Esophagus mucosa (tissue), 1 donor: ENCODE measurements around the gene KDM3B. TPM values are rescaled to one million over a fixed set of nuclear protein-coding genes. Genes with fewer than 3 reads are reported as not detected.
A peak's percentile ranks its signal among the peaks of the same experiment; 100 is the strongest.
"Not testable (repeated sequence)": the region's sequence is repeated elsewhere in the genome, so short reads cannot be mapped to it uniquely, and the experiment has no call there.

Experiments used
- ATAC-seq: fragments of 200-7000 bp; cut with Tn5 transposase; one replicate; pipeline ENCODE4 v1.9.1; 2020
- total RNA-seq: library from RNA; stranded (reverse); gene quantifications from one replicate; pipeline ENCODE4 v1.2.4, GENCODE V29; 2023
- donor health status: DM: yes; HTN: yes; CAD: no.

The KDM3B gene
- total RNA-seq, 1 donor from 2014 or later, result 32.1 TPM

DNA sequence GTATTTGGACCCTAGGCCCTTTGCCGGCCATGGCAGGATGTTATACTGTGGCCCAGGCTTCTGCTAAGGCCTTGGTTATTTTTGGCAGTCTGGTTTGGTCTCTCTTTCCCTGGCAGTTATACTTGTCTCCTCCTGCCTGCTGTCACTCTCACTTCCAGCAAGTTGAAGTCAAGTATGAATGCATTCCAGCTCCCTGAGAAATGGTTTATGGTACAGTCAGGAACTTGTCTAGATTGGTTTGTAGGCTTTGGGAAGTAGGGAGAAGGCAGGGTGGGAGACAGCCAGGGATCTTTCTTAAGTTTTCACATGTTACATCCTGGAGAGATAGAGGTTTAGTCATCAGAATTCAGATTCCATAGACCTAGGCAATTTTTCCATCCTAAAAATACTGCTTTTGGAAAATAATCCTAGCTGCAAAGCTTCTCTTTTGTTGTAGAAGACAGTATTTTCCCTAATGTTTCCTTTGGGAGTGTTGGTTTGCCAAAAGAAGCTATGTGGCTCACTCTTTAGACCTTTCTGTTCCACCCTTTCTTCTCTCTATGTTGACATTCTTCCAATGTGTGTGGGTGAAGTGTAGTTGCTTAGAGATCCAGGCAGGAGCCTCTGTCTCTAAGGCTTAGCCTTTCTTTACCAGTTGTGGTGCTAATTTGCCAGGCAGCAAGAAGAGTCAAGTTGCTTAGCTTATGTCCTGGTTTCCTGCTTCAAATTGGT, 2.5 kb upstream of the KDM3B start:
- no peak for ATAC-seq

GRCh38 chr5:138350563-138350890, 2.0 kb upstream of the KDM3B start:
- no peak for ATAC-seq

GRCh38 chr5:138351056-138351455, 1.4 kb upstream of the KDM3B start:
- ATAC-seq, result no peak

DNA sequence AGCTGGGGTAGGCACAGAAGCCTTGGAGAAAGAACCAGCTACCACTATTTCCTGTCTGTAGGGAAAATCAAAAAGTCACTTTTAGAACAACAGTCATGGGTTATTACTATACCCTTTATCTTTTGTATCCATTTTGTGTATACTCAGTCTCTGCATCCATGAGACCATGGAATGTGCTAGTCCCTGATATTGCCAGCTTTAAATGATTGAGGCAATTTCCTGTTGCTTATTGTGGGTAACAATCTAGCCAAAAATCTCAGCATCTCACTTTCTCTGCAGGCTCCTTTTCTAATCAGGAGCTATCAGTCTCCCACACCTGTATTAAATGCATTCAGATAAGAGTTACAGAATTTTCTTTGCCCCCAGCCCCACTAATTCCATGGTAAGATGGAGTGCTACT, 968 bp upstream of the KDM3B start:
- no peak for ATAC-seq

DNA sequence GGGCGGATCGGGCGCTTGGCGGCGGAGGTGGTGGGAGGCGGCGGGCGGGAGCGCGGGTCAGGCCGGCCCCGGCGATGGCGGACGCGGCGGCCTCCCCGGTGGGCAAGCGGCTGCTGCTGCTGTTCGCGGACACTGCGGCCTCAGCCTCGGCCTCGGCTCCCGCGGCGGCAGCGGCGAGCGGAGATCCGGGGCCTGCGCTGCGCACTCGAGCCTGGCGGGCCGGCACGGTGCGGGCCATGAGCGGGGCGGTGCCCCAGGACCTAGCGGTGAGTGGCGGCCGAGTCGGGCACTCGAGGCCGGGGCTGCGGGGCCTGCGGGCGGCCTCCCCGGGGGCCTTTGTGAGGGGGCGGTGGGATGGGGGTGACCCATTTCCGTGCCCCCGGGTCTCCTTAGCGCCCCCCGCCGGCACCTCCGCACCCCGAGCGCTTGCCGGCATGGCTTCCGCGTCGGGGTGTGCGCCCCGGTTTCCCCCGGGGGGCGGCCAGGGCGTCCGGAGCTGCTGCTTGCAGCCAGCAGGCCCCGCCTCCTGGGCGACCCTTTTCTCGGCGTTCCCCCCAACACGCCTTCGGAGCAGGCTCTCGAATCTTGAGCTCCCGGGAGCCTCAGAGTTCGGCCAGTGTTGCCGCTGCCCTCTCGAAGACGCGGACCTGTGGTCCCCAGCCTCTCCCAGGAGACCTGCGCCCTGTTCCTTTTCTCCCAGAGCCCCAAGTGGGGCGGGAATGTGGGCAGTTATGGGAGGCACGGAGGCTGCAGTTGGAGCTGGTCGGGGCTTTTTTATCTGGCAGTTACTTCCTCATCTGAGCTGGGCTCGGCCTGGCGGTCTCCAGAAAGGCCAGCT, 456 bp downstream of the KDM3B start:
- ATAC-seq, result peak; percentile 71

GRCh38 chr5:138353560-138354080, 1.1 kb downstream of the KDM3B start:
- ATAC-seq, result no peak

- ATAC-seq, result no peak
Observed at GRCh38 chr5:138354387-138354786, 1.9 kb downstream of the KDM3B start.

DNA sequence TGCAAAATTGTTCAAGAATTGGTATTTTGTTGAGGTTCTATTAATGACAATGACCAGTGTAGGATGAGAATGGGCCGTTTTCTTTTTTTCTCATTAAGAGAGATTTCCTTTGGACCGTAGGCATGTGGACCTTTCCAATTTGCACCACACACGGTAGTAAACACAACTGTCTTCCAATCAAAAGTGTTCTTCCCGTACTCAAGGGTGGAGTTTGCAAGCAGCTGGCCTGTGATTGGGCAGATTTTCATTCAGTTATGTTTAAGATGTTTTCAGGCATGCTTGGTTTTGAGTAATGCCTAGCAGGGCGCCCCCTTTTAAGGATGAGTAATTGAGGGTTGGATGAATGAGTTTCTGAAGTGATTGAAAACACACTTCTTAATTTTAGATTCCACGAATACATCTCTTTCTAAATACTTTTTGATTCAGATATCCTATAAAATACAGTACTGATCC, 2.5 kb downstream of the KDM3B start:
- ATAC-seq, result peak; percentile 7

DNA sequence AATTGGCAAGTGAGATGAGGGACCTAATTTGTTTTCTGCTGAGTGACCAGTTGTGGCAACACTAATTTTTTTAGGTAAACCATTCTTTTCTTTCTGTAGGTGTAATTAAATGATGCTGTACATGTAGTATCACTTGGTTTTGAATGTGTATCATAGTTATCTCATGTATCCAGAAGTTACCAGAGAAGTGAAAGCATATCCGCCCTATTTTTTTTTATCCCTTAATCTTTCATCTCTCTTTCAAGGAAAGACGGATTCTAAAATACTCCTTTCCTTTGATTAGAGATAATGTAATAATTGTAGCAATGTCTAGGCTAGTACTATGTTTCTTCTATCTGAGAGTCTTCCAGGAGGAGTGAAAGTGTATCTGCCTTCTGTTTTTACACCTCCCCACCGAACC, 7.1 kb downstream of the KDM3B start:
- ATAC-seq, result no peak

DNA sequence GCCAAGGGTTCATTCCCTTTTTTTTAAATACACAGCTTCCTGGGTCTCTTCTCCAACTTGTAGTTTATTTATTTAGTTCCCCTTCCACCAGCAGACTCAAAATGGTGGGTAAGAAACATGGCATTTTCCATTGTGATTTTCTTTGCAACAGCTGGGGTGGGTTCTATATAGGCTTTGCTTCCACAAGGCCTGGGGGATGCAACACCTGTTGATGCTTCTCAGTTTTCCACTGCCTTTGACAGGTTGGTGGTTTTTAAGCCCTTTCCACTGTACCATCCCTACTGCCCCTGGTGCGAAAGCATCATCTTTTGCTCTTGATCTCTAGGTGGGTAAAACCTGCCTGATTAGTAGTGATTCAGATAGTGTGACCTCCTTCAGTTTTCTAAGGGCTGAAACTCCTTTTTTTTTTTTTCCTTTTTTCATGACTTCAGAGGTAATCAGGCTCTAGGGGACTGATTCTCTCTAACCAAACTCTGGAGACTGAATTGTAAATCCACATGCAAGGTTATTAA, 8.5 kb downstream of the KDM3B start:
- ATAC-seq, result no peak

GRCh38 chr5:138364576-138364975, 12.1 kb downstream of the KDM3B start:
- no peak for ATAC-seq

DNA sequence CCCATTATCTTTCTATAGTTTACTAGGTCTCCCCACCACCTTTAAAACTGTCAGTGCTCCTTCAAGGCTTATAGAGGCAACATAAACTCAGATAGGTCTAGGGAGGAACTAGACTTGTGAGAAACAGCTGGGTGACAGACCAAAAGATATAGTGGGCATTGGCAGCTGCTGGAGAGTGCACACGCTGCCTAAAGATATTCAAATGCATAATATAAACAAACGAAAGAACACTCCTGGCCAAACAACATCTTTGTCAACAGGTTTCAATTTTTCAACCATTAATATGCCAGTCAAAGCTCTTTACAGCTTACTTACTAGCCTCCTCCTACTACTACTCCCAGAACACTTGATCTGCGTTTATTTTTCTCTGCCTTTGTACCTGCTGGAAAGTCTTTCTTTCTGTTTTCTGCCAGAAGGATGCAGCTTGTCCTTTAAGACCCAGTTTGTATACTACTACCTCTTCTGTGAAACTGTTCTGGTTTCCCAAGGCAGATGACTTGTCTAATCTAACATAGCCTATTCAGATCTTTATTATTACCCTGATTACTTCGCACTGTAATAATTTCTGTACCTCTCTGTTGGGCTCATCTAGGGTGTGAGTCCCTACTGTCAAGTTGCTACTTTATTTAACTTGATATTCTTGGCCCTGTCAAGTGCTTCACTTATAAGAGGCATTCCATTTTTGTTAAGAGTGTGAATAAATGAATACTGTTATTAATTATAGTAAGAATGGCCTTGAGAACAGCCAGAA, 14.3 kb downstream of the KDM3B start:
- no peak for ATAC-seq

DNA sequence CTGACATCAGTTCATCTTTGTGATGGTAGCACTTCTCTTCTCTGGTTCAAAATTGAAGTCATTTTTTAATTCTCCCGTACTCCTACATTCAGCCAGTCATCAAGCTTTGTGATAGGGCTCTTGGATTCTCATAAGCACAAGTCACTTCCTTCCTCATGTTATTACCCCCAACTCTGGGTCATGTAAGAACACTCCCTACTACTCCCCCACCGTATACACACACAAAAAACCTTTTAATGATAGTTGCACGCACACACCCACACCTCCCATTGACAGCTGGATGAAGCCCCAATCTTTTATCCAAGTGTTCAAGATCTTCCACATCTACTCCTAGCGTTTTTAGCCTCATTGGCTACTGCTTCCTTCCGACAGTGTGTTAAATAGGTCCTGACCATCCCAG, 16.8 kb downstream of the KDM3B start:
- no peak for ATAC-seq

DNA sequence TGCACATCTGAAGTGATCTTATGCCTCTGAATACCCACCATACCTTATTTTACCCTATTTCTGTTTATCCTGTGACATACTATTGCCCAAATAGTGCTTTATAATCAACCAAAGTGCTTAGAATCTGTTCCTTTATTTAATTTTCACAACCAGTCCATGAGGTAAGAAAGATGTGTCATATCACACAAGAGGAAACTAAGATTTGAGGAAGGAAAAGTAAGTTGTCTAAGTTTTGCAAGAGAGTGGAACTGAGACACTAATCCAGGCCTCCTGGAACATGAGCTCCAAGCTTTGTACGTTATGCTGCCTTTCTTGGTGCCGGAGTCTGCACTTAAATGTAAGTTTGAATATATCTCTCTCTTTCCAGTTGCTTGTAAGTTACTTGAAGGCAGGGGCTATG, 17.2 kb downstream of the KDM3B start:
- ATAC-seq, result no peak

- no peak for ATAC-seq
Observed at GRCh38 chr5:138370537-138370936, 18.1 kb downstream of the KDM3B start.

DNA sequence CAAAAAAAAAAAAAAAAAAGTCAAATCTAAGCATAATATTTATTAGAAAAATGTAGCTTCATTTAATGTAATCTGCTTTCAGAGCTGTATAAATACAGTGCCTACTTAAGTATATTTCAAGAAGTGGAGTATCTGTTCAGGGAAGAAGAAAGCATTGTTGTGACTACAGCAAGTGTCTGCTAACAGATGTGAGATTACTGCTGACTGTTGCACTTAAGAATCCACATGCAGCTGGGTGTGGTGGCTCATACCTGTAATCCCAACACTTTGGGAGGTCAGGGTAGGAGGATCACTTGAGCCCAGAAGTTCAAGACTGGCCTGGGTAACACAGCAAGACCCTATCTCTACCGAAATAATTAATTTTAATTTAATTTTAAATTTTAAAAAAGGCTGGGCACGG, 19.0 kb downstream of the KDM3B start:
- ATAC-seq, result no peak

DNA sequence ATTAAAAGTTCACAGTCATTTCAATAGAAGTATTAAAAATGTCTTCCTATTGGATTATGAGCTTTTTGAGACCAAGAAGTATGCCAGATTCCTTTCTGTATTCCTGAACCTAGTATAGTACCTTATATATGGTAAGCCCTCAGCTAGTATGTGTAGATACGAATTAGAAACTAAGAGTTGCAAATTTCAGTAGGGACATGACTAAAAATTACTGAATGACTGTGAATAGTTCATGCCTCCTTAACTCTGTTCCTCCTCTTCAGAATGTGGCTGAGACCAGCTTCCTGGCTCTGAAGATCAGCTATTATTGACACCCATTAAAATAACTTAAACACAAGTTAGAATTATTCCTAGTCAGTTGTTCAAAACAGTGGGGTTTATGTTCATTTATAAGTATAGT, 19.7 kb downstream of the KDM3B start:
- ATAC-seq, result no peak

GRCh38 chr5:138372653-138373052, 20.2 kb downstream of the KDM3B start:
- ATAC-seq, result no peak

- ATAC-seq, result no peak
Observed at GRCh38 chr5:138382347-138382746, 29.9 kb downstream of the KDM3B start.

DNA sequence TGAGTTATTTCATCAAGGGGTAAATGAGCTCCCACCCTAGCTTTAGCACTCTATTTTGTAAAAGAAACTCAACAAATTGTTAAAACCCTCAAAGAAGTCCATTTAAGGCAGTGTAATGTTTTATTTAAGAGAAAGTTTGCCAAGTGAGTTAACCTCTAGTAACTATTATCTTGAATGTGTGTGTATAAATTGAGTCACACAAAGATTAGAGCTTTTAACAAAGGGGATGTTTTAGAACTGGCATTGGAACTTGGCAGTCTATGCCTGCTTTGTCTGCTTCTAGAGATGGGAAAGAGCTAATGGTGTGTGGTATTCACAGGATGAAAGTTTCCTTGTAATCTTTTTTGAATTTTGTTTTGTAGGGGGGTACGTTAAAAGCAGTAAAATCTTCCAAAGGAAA, 33.2 kb downstream of the KDM3B start:
- no peak for ATAC-seq

GRCh38 chr5:138386290-138386689, 33.8 kb downstream of the KDM3B start:
- no peak for ATAC-seq

DNA sequence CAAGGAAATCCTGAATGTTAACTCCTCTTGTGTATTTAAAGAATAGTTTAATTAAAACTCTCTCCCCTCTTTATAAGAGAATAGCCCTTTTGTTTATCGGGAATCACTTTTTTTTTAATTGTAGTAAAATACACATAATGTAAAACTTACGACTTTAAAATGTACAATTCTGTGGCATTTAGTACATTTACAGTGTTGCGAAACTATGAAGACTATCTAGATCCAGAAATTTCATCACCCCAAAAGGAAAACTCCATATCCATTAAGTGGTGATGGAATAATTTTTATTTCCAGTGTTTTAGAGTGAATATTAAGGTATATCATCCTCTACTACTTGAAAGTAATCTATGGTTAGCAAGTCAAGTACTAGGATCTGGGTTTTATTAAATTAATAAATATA, 36.8 kb downstream of the KDM3B start:
- ATAC-seq, result no peak

- not testable (repeated sequence) for ATAC-seq
Observed at GRCh38 chr5:138389911-138390310, 37.4 kb downstream of the KDM3B start.
